GM18502 (cell line): Measurements from ENCODE around the gene BMAL2.
A peak's percentile ranks its signal among the peaks of the same experiment; 100 is the strongest.

Experiments
- ATAC-seq: cut with Tn5 transposase; IDR thresholded peaks from one replicate; pipeline ENCODE4 v1.9.1; 2021; ENCODE audit warnings: mild to moderate bottlenecking; ENCODE audit not compliant: unreplicated experiment, poor library complexity

BMAL2 gene

DNA sequence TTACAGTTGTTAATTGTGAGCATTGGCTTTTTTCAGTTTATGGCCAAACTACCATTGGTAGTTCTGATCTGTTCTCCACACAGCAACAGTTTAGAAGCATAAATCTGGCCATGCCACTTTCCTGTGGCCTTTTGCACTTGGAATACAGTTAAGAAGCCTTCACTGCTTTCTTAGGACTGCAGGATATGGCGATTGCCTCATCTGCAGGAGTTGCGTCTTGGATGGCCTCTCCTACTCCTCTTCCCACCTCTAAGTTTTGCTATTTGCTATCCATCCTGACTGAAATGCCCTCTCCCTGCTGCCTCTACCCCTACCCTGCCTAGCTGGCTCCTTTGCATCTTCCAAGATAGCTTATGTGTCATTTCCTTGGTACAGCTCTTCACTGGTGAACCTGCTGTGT, 12.8 kb upstream of the BMAL2 start:
- no peak for ATAC-seq

DNA sequence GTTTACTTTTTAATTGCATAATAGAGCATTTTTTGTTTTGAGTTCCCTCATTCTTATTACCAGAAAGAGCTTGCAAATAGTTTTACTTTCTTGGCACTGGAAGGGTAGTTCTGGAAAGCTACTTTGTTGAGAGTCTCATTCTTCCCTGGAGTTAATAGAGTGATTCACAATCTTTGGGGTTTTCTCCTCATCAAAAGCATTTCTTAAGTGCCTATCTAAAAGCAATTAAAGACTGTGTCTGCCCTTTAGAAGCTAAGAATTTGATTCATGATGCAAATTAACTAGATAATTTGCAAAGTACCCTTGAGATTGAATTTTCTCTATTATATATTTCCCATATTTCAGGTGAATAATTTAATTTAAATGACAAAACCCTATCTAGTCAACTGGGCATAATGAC, 8.1 kb upstream of the BMAL2 start:
- ATAC-seq = no peak

DNA sequence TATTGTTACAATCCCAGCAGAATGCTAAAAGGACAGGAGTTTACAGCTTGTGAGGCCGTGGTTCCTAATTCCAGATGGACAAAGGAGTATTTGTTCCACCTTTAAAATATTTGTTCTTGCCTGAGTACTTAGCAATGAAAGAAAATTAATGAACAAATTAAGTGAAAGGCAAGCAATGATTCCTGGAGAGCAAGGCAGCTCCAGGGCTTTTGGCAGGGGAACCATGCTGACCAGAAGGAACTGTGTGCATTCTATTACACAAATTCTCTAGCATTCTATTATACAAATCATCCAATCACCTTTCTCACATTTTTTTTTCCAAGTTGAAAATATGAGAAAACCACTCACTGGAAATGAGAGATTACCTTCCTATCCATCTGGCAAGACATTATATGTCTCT, 1.8 kb upstream of the BMAL2 start:
- no peak for ATAC-seq

DNA sequence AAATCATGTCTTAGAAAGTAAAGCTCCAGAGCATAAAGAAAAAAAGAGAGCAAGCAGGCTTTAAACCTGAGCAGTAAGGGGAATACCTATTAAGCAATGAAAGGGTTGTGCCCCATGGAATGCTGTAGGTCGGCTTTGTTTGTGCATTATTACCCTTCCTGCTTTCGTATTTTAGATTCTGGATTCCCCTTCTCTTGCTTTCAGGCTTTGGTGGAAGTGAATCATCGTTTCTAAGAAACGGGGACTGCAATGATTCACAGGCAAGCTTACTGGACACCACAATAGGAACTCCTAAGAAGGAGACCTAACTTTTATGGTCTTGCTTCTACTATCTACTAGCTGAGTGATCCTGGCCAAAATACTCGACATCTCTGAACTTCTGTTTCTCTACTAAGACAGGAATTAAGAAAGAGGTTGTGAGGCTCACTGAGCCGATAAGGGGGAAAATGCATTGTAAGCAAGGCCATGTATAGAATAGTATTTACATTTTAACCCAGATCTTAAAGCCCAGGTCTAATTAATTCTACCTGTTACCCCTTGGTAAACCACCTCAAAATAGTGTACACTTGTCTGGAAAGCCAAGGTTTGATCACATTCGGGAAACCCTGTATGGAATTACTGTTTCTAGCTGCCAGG, 1.2 kb upstream of the BMAL2 start:
- ATAC-seq = peak; percentile 48

DNA sequence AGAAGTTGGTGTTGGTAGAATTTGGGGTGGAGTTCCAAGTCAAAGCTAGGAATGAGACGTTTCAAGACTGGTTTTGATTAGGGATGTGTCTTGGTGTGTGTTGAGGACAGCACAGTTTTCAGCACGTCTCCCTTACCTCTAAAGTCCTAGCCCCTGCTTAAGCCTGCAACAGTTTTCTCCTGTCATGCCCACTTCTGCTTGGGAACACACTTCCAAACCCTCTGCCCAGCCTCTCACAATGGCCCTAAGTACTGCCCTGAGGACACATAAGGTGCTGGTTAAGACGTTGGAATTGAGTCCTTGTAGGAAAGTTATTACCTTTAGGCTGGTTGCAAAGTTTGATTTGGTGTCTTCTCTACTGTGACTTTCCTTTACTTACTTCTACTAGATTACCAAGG, 710 bp upstream of the BMAL2 start:
- ATAC-seq = no peak

DNA sequence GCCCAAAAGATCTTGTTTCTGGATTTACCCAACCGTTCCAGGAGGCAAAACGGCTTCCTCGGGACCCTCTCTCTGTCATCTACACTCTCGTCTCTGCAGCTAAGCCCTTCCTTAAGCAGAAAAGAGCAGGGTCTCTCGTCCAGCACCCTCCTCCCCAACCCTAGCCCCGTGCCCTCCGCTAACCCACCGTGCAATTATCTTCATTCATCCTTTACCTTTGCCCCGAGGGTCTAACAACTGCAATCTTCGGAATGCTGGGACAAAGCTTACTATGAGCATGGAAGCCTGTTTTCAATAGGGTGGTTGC, 276 bp upstream of the BMAL2 start:
- ATAC-seq = peak; percentile 1

DNA sequence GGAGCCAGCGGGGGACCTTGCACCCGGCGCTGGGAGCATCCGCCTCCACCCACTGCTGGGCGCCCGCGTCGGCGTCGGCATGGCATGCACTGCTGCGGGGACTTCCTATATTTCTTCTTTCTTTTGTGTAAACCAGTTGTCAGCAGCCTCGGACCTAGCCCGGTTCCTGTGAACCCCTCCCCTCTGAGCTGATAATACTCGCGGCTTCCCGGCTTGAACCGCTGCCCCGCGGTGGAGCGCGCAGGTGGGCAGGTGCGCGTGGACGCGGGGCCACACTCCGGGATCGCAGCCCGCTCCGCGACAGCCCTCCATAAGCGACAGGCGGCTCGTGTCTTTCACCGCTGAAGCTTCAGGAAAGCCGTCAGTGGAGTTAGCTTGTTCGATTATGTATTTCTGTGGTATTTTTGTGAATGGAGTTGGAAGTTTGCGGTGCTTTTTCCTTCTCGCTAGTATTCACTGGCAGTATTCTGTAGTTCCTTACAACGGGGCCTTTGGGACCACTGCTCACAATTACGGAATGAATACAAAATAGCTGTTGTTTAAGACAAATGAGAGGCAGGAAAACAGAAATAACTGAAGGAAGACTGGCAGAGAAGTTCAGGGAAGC, 870 bp downstream of the BMAL2 start:
- ATAC-seq = peak; percentile 23

DNA sequence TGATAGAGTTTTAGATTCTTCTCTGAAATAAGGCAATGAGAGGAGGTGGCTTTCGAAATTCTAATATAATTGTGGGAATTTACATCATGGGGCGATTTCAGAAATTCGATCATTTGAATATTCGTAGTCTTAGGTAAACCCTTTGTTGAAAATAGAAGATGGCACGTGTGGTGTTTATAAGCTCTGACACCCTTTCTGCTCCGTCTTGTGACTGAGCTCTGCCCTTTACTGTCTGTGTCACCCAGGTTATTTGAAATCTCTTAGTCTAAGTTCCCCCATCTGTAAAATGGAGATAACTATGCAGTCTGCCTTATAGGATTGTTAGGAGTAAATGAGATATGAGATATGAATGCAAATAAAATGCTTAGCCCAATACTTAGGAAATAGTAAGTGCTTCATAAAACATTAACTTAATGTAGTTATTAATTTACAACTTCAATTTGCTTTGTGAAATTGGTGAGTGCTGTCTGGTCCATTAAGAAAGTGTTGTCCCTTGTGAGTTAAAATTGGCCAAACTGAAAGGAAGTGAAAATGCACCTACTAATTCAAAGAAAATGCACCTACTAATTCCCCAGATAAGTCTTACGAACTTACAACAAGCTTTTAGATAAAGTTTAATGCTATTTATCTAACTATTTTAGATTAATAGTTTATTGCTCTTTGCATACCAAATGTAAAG, 1.5 kb downstream of the BMAL2 start:
- ATAC-seq = no peak

DNA sequence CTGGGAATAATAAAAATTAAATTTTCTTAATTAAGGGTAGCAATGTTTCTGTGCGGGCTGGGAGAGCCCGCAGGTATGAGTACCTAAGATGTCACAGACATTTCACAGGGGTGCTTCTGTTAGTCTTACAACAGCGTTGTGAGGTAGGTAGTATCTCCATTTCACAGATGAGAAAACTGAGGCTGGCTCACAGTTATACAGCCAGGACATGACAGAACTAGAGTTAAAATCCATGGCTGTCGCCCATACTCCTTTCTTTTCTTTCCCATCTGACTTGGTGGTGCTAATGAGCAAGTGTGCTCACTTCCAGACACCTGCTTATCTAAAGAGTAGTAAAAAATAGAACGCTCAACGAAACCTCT, 2.1 kb downstream of the BMAL2 start:
- ATAC-seq = no peak

DNA sequence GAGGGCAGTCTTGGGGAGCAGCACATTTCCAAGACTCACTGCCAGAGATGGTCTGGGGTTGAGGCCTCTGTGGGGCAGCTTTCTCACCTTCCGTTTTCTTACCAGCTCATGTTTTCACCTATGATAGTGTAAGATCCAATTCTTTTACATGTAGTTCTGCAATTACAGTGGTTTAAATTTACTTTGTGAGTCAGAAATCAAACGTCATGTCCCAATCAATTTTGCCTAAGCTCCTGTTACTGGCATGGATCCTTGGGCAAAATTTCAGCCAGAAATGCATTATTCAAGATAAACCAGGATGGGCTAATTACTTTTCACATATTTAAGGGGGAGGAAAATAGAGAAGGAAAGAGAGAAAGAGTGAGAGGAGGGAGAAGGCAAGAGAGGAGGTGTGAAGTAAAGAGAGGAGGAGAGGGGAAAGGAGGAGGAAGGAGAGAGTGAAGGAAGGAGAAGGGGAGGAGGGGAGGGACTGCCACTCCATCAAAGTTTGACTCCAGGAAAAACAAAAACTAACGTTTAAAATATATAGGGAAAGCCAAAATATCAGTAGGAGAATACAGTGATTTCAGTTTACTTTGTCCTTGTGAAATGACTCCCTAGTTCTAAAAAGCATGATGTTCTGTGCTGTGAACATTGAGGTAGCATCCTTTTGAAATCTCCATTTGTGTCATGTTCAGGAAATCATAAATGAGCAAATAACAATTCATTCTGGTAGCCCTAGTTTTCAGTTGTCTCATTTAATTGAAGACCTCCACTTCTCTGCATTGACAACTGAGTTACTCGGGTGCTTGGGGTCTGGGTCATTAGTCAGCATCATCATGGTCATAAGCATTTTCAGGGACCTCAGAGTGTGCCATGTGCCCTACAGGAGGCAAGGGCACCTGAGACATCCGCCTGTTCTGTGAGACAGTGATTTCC, 3.0 kb downstream of the BMAL2 start:
- ATAC-seq = no peak

DNA sequence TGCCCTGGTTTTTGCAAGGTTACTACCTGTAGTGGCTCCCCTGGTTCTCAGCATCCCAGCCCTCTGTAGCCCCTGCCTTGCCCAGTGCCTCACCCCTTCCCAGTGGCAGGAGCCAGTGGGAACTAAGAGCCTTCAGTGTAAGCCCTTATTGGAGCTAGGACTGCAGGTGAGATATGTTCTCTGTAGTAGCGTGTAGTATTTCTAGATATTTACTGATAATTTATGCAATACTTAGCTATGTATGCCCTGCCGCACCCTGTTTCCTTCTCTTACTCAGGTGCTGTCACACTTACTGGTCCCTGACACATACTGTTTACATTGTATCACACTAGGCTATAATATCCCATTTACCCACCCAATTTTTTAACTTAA, 3.6 kb downstream of the BMAL2 start:
- ATAC-seq = no peak

DNA sequence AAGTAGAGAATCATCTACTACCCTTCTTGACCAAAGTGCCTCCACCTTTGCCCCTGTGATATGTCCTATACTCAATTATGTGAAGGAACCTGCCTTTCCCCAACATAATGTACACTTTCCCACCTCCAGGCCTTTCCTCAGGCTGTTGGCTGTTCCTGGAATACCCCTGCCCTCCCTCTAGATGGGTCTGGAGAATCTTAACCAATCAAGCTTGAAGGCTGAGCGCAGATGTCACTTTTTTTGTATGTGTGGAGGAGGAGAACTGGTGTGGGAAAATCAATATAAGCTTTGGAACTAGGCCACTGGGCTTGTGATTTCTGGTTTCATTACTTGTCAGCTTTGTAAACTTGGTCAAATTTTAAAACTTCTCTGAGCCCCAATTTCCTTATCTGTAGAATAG, 4.7 kb downstream of the BMAL2 start:
- ATAC-seq = no peak

DNA sequence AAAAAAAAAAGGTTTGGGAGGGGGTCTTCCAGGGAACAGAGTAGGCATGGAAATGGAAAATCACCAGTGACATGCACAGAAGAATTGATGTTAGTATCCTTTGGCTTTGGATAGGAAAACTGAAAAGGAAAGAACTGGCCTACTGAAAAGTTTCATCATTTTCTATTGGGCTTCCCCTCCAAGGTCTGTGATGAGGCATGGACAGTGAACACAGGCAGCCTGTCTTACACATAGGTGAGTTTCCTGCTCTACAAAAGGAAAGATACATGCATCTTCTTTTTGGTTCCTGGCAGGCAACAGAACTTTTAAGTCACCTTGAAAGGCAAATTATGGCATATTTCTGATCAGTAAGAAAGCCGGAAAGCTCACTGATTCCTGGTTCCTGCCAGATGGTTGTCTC, 5.8 kb downstream of the BMAL2 start:
- ATAC-seq = no peak

DNA sequence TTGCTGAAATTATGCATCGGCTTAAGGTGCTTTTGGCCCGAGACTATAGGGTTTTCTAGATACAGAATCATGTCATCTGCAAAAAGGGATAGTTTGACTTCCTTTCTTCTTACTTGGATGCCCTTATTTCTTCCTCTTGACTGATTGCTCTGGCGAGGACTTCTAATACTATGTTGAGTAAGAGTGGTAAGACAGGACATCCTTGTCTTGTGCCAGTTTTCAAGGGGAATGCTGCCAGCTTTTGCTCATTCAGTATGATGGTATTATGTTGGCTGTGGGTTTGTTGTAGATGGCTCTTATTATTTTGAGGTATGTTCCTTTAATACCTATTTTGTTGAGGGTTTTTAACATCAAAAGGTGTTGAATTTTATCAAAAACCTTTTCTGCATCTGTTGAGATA, 8.3 kb downstream of the BMAL2 start:
- no peak for ATAC-seq

DNA sequence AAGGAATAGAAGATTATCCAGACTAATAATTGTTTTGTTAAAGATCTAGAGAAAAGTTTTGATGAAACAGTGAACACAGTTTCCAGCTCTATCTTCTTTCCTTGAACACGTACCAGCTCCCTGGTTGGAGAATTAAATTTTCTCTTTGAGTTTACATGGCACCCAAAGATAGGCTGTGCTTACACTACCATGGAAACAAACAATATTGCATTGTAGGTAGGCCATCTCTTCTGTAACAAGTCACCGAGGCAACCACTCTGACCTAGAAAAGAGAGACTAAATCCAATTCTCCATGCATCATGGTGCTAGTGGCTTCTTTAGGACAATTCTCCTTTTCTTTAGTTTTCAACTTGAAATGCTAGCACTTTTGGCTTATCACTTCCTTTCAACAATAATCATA, 9.9 kb downstream of the BMAL2 start:
- no peak for ATAC-seq

DNA sequence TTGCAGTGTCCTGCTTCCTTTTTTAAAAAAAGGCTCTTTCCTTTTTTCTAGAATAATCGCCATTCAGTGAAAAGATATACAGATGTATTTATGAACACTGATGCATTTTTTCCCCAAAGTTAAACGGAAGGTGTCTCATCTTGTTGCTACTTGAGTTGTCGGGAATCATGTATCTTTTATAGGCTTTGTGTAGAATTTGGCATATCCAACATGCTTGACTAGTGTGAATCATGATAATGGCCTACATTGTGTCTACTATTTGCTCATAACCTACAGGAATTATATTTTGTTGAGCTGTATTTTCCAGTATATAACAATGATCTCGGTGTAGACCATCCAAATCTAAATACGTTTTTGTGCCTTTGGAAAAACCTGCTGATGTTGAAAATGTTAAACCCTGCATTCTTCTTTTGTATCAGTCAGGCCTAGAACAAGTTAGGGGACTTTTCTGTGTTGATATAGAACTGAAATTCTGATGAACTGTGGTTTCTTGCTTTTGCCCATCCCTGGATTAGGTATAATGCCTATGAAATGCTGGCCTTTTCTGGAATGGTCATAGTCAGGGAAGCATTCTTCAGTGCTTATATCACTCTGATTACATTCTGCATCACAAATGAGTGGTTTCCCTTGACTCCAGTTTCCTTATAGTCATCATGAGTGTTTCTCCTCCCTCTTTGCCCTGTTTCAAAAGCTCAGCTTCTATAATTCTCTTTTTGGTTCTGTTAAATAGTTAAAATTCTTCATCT, 10.8 kb downstream of the BMAL2 start:
- ATAC-seq = no peak

DNA sequence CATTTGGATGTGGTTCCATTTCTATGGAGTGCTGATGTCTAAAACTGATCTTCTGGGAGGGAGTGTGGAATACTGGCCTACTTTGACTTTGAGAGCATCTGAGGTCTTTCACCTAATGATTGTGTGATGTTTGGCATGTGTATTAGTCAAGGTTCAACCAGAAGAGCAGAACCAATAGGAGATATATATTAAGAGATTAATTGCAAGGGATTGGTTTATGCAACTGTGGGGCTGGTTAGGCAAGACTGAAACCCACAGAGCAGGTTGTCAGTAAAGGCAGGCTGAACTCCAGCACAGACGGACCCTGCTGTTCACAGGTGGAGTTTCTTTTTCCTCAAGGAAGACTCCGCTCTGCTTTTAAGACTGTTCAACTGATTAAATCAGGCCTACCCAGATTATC, 11.6 kb downstream of the BMAL2 start:
- no peak for ATAC-seq

DNA sequence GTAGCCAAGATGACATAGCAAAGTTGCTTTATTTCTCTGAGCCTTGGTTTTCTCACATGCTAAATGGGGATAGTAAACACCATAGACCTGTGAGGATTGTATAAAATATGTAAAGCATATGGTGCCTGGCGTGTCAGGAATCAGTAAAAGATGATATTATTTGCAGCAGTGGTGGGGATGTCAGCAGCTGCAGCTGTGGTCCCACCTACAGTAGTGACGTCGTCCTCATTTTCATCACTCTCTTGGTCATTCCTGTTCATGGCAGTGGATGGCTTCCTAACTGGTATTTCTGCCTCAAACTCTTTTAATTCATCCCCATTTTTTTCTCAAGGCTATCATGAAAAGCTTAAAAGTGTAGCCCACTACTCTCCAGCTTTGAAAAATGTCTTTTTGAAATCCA, 12.1 kb downstream of the BMAL2 start:
- no peak for ATAC-seq

DNA sequence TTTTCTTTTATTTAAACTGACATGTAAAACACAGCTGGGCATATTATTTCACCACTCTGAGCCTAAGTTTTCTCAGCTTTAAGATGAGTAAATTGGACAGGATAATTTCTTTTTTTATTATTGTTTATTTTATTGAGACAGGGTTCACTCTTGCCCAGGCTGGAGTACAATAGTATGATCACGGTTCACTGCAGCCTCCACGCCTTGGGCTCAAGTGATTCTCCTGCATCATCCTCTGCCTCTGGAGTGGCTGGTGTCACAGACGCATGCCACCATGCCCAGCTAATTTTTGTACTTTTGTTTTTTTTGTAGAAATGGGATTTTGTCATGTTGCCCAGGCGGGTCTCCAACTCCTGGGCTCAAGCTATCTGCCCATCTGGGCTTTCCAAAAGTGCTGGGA, 12.7 kb downstream of the BMAL2 start:
- ATAC-seq = no peak

DNA sequence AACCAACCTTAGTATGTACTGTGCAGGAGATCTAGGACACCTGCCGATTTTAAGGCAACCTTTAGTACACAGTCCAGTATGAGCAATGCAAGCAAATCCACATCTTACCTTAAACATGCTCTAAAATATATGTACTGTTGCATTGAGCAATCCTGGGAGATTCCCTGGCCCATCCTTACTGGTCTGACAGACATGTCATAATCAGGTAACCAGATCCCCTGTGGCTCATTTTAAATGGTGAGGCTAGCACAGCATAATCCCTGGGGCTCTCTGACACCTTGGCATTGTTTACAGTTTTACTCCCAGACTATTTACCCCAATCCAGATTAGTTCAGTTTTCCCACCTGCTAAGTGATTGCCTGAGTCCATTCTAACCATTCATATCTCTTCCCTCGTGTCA, 15.1 kb downstream of the BMAL2 start:
- ATAC-seq = no peak

DNA sequence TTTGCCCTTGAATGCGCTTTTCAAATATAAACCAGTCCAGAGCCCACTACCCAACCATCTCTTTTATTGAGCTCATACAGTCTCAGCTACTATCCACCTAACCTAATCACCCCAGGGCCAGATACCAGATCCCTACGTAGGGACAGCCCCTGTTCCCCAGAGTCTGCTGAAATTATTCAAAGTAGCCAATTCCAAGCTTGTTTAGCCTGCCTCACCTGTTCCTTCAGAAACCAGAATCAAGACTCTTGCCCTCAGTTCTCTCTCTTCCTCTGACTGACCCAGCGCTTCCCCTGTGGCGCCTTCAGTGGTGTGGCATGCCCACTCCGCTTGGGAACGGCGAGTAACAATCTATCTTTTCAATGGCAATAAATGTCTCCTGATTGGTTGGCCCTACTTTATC, 18.8 kb downstream of the BMAL2 start:
- no peak for ATAC-seq
